ENCODE measurements around the gene GNG12. TPM values are rescaled to one million over a fixed set of nuclear protein-coding genes. Genes with fewer than 3 reads are reported as not detected.

Gene GNG12
- total RNA-seq, 1 experiment from 2014 or later: 12.5 TPM

DNA sequence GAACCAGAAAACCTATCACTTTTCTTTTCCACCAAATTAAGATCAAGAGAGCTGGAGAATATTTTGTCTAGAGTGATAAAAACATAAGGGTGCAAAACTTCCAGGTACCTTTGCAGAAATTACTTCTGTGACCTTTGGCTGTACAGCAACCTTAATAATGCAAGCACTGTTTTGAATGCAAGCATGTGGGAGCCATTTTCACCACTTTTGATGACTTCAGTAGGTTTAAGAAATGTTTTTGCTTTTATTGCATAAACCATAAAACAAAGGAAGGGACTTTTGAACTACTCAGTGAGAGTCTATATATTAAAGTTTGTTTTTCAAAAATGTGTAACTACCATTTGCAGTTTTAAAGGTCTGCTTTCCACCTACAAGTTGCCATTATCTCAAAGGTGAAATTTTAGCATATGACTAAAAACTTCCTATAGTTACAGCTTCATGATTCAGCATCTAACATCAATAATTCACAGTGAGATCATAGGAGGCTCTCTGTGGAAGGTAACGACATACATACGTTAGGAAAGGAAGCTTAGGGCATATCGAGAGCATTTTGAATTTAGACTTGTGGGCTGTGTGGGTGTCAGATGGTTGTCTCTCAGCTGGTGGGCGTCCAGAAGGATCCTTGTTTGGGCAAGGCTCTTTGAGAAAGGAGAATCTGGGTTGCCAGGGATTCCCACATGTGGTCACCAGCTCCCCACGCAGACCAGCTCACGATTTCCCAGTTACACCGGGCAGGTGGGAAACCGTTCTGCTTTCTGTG is 149.3 kb downstream of the GNG12 start:
- no peaks in the 10 kb centered on the region for H3K9me3 Mint-ChIP-seq (ENCODE audit: unreplicated experiment)
- TF ChIP-seq, protein P1, sequence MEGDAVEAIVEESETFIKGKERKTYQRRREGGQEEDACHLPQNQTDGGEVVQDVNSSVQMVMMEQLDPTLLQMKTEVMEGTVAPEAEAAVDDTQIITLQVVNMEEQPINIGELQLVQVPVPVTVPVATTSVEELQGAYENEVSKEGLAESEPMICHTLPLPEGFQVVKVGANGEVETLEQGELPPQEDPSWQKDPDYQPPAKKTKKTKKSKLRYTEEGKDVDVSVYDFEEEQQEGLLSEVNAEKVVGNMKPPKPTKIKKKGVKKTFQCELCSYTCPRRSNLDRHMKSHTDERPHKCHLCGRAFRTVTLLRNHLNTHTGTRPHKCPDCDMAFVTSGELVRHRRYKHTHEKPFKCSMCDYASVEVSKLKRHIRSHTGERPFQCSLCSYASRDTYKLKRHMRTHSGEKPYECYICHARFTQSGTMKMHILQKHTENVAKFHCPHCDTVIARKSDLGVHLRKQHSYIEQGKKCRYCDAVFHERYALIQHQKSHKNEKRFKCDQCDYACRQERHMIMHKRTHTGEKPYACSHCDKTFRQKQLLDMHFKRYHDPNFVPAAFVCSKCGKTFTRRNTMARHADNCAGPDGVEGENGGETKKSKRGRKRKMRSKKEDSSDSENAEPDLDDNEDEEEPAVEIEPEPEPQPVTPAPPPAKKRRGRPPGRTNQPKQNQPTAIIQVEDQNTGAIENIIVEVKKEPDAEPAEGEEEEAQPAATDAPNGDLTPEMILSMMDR (IDR thresholded peaks at IDR 0.05; ENCODE audit: insufficient read depth in 1 of 2, low read depth in 1 of 2, low read length in 1 of 2, severe bottlenecking in 1 of 2, unreplicated experiment in 1 of 2): no peak
- no peaks in the 10 kb centered on the region for H3K9me3 ChIP-seq
- H3K4me1 ChIP-seq: peaks cover 41% of the 10 kb centered on the region
- peak overlapping the region; percentile 82 for H3K4me3 Mint-ChIP-seq (ENCODE audit: unreplicated experiment)
- POLR2A ChIA-PET: interaction anchor here (1.5 to 2.0 kb wide), 2 partner anchors 103 to 111 kb away, joined by 6 to 23 read pairs; no protein-coding TSS in a partner anchor
- CTCF ChIA-PET: interaction anchor here (1.4 to 1.9 kb wide), 3 partner anchors 17 to 122 kb away, joined by 7 to 8 read pairs (median 7); no protein-coding TSS in a partner anchor
- no peaks in the 10 kb centered on the region for H3K27me3 Mint-ChIP-seq (ENCODE audit: insufficient read depth, unreplicated experiment)
- H3K27ac Mint-ChIP-seq (ENCODE audit: unreplicated experiment): peak overlapping the region; percentile 94
- H3K4me1 Mint-ChIP-seq (ENCODE audit: low read depth, unreplicated experiment): peaks cover 12% of the 10 kb centered on the region
- H3K27me3 ChIP-seq (replicated peaks; ENCODE audit: control insufficient read depth, insufficient read depth, low read length): no peaks in the 10 kb centered on the region
- intact Hi-C loops (cut with micrococcal nuclease; ENCODE audit: unreplicated experiment): loop anchor here (2.0 kb wide), 2 partner anchors 51 to 65 kb away; no protein-coding TSS in a partner anchor
- H3K36me3 Mint-ChIP-seq (ENCODE audit: insufficient read depth, unreplicated experiment): peaks cover 51% of the 10 kb centered on the region
- H3K4me3 ChIP-seq (ENCODE audit: low read depth, low read length): peak overlapping the region; percentile 25; the same call in 1 of the 2 replicates
- TSS peak; percentile 87 for BruUV-seq (replicated peaks)
- H3K36me3 ChIP-seq (ENCODE audit: control insufficient read depth, insufficient read depth, low read length): peaks cover 1% of the 10 kb centered on the region
- DNase-seq: no peak

DNA sequence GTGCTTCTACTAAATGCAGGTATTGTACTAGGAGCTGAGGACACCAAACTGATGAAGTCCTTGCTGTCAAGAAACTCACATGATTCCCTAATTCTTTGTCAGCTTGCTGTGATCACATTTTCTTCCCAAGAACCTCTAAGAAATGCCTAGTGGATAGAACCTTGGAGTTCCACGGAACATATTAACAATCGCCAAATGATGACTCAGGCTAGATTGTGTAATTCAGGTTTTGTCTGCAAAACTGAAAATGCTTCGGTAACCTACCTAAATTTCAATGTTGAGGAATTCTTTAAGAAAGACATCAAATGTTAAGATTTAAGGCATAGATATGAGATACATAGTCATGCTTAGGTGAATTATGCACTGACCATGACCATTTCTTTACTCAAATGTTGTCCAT is 150.0 kb downstream of the GNG12 start:
- H3K4me1 ChIP-seq: peaks cover 34% of the 10 kb centered on the region
- H3K4me1 Mint-ChIP-seq (ENCODE audit: low read depth, unreplicated experiment): peaks cover 8% of the 10 kb centered on the region
- H3K27me3 Mint-ChIP-seq (ENCODE audit: insufficient read depth, unreplicated experiment): no peaks in the 10 kb centered on the region
- DNase-seq: no peak
- no peak overlapping the region for H3K4me3 Mint-ChIP-seq (ENCODE audit: unreplicated experiment)
- H3K9me3 ChIP-seq: no peaks in the 10 kb centered on the region
- no peak overlapping the region for H3K27ac Mint-ChIP-seq (ENCODE audit: unreplicated experiment)
- no peaks in the 10 kb centered on the region for H3K27me3 ChIP-seq (replicated peaks; ENCODE audit: control insufficient read depth, insufficient read depth, low read length)
- BruUV-seq (replicated peaks): no TSS peak
- no peaks in the 10 kb centered on the region for H3K9me3 Mint-ChIP-seq (ENCODE audit: unreplicated experiment)
- intact Hi-C loops (cut with micrococcal nuclease; ENCODE audit: unreplicated experiment): loop anchor here (2.0 kb wide), 1 partner anchor 51 kb away; no protein-coding TSS in a partner anchor
- TF ChIP-seq, protein P1 (IDR thresholded peaks at IDR 0.05; ENCODE audit: insufficient read depth in 1 of 2, low read depth in 1 of 2, low read length in 1 of 2, severe bottlenecking in 1 of 2, unreplicated experiment in 1 of 2): no peak
- ChIA-PET POLR2A (no interaction called here), CTCF (interaction anchor here (1.9 kb wide), 1 partner anchor 121 kb away, joined by 7 read pairs; no protein-coding TSS in a partner anchor)
- H3K36me3 Mint-ChIP-seq (ENCODE audit: insufficient read depth, unreplicated experiment): peaks cover 44% of the 10 kb centered on the region
- no peaks in the 10 kb centered on the region; the same call in 1 of the 2 replicates for H3K36me3 ChIP-seq (ENCODE audit: control insufficient read depth, insufficient read depth, low read length)
- no peak overlapping the region for H3K4me3 ChIP-seq (ENCODE audit: low read depth, low read length)

DNA sequence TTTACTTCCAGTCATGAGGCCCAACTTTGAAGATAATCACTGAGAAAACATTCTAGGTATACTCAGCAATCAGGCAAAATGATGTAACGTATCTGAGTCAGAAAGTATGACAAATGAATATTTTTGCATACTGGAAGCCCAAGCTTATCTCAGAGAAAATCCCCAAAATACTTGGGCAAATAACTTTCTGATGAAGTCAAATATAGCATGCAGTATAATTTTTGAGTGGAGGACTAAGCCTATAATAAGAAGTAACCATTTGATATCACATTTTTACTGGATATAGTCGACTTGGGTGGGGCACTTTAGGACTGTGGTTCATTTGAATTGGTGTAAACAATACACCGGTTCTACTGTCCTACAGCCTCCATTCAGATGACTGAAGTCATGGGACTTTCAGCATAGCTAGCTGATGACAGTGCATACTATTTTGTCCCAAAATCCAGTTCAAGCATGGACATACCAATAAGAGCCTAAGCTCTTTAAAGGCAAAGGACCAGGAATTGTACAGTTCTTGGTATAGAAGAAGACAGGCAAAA is 150.5 kb downstream of the GNG12 start:
- H3K36me3 ChIP-seq (ENCODE audit: control insufficient read depth, insufficient read depth, low read length): no peaks in the 10 kb centered on the region; the same call in 1 of the 2 replicates
- Mint-ChIP-seq H3K9me3 (ENCODE audit: unreplicated experiment) (no peaks in the 10 kb centered on the region), H3K36me3 (ENCODE audit: insufficient read depth, unreplicated experiment) (peaks cover 39% of the 10 kb centered on the region), H3K4me3 (ENCODE audit: unreplicated experiment) (no peak overlapping the region), H3K27ac (ENCODE audit: unreplicated experiment) (no peak overlapping the region), H3K27me3 (ENCODE audit: insufficient read depth, unreplicated experiment) (no peaks in the 10 kb centered on the region), H3K4me1 (ENCODE audit: low read depth, unreplicated experiment) (peaks cover 3% of the 10 kb centered on the region)
- BruUV-seq (replicated peaks): no TSS peak
- no peaks in the 10 kb centered on the region for H3K9me3 ChIP-seq
- intact Hi-C loops (cut with micrococcal nuclease; ENCODE audit: unreplicated experiment): loop anchor here (2.0 kb wide), 1 partner anchor 50 kb away; no protein-coding TSS in a partner anchor
- TF ChIP-seq, protein P1 (IDR thresholded peaks at IDR 0.05; ENCODE audit: insufficient read depth in 1 of 2, low read depth in 1 of 2, low read length in 1 of 2, severe bottlenecking in 1 of 2, unreplicated experiment in 1 of 2): no peak
- peak in 1 of 2 experiments; percentile 23 for DNase-seq
- no peaks in the 10 kb centered on the region for H3K27me3 ChIP-seq (replicated peaks; ENCODE audit: control insufficient read depth, insufficient read depth, low read length)
- no peak overlapping the region for H3K4me3 ChIP-seq (ENCODE audit: low read depth, low read length)
- H3K4me1 ChIP-seq: peaks cover 29% of the 10 kb centered on the region
- ChIA-PET CTCF (interaction anchor here (1.0 kb wide), 2 partner anchors 18 to 51 kb away, joined by 3 to 4 read pairs; no protein-coding TSS in a partner anchor), POLR2A (interaction anchor here (1.0 kb wide), 1 partner anchor 51 kb away, joined by 3 read pairs; no protein-coding TSS in a partner anchor)
